ENCODE data around the gene PLEKHO2.

Gene PLEKHO2

DNA sequence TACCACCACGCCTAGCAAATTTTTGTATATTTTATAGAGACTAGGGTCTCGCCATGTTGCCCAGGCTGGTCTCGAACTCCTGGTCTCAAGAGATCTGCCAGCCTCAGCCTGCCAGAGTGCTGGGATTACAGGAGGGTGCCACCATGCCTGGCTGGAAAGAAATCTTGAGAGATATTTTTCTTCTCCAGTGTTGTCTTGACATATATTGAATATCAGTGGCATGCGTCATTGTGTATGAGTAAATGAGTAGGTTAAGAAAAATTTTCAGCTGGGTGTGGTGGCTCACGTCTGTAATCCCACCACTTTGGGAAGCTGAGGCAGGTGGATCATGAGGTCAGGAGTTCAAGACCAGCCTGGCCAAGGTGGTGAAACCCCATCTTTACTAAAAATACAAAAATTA lies 12.7 kb upstream of the PLEKHO2 start:
- no peak for DNase-seq

DNA sequence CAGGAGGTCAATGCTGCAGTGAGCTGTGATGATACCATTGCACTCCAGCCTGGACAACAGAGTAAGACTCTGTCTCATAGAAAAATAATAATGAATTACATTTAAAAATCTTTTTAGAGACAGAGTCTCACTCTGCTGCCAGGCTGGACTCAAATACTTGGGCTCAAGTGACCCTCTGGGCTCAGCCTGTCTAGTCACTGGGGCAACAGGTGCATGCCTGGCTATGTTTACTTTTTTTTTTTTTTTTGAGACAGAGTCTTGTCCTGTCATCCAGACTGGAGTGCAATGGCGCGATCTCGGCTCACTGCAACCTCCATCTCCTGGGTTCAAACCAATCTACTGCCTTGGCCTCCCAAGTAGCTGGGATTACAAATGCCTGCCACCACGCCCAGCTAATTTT lies 8.0 kb upstream of the PLEKHO2 start:
- DNase-seq, result no peak

DNA sequence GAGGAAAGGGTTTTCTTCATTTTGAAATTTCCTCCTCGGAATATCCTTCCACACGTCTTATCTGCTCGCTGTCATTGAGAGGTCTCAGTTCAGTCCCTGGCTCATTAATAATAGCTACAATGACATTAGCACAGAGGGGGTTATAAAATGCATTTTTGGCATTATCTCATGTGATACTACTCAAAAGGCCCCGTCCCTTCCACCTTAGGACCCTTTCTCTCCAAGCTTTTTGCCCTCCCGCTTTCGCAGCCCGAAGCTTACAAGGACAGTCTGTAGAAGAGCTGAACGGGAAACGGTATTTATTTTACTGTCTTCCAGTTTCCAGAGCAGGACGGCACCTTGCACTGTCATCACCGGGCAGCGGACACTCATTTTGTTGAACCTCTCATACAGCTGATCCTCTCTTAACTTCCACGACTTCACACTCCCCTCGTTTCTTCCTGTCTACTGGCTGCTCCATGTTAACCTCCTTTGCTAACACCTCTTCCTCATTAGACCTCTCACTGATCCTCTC lies 5.6 kb upstream of the PLEKHO2 start:
- no peak for DNase-seq

DNA sequence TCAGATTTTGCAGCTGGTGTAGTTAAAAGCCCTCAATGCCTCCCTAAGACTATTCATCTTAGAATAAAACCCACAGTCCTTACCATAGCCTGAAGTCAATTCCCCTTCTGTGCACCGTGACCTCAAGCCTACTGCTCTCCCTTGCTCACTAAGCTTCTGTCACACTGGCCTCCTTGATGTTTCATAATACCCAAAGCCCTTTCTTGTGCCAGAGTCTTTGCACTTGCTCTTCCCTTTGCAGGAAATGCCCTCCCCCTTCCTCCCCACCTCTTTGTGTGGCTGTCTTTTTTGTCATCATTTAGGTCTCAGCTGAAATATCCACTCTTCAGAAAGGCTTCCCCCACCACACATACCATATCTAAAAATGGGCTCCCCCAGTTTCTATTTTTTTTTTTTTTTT lies 4.2 kb upstream of the PLEKHO2 start:
- no peak for DNase-seq

DNA sequence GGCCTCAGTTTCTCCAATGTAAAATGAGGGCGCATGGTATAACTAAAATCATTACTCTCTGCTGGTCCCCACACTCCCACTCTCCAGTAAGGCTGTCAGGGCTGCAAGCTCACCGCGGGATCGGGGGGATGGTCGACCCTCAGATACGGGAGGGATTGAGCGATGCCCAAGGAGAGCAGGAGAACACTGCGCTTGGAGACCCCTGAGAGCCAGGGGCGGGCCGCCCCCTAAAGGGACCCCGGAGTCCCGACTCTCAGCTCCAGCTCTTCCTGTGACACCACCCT lies 713 bp upstream of the PLEKHO2 start:
- DNase-seq, result no peak

DNA sequence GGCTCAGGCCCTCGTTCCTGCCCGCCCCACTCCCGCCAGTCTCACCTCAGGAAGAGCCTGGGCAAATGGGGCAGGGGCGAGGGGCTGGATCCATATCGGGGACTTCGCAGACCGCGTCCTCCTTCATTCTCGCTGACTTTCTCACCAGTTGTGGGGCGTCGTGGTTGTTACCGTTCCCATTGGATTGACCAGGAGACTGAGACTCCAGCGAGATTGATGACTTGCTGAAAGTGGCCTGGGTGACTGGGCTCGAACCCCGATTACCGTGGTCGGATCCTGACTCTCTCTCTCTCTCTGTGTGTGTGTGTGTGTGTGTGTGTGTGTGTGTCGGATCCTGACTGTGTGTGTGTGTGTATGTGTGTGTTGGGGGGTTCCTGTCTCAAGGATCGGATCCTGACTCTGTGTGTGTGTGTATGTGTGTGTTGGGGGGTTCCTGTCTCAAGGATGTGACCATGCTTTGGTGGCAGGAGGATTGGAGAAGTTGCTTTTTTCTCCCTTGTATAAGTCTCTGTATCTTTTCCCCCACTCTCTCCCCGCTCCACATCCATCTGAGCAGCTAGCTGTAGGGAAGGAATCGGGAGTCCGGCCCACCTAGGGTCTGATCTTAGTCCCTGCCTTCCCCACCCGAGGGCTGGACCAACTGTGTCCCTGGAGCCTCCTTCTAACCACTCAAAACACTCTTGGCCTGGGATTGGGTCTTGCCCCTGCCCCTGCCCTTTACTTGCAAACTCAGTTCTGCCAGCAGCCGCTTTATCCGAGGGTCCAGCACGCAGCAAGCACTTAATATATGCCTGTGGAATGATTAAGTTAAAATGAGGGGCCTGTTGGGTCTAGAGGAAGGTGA lies 603 bp downstream of the PLEKHO2 start:
- no peak for DNase-seq

DNA sequence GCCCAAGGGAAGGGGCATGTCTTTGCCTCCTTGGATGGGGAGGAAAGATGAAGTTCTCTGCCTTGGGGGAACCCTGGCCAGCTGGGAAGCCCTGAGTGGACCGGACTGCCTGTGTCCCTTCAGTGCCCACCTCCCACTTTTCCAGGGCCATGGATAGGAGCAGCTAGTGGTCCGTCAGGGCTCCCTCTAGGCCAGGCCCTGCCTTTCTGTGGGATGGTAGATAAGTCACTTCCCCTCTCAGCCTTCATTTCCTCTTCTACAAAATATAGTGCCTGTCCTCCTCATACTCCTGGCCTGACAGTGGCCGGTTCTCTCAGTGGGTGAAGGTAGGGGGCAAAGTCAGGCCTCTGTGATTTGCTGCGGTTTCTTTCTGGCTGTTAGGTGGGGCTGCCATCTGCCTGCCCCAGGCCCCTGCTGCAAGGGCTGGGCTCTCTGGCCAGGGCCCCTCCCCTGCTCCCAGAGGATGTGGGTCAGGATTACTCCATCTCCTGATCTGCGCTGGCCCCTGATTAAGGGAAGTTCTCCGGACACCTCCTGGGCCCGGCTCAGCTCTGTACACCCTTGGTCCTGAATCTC lies 1.4 kb downstream of the PLEKHO2 start:
- no peak for DNase-seq

DNA sequence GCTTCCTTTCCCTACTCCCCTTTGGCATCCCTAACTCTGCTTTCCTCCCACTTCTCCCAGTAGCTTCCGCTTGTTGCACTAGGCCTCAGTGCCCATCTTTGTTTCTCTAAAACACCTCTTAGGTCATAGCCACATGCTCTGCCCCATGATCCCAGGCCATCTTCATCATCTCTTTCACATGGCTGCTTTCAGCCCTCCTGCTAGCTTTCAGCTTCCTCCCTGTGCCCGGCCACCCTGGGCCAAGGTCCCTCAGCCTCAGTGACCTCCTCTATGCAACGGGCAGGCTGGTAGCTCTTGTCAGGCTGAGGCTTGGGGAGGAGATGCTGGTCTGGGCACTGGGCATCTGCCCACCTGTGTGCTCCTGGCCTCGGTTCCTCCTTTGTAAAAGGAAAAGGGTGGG lies 2.3 kb downstream of the PLEKHO2 start:
- DNase-seq, result no peak

DNA sequence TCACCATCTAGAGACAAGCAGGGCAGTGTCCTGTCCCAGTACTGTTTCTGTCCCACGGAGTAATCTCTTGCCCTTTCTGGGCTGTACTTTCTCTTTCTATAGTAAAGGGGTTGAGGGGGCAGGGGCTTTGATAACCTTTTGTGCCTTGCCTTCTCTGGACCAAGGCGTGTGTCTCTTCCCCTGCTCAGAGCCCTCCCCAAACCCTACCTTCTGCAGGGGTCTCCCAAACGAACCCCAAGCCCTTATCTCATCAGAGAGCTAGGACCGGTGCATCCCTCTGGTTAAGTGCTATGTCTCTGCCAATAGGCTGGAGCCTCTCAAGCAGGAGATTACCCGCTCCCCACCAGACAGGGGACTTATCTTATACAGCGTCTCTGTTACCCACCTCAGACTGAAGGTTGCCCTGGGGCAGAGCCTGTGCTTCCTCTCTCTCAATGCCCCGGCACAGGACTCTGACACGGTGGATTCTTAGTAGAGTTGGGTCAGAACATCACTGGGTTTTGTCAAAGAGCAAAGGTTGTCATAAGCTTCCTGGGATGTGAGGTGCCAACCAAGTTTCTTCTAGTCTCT lies 2.9 kb downstream of the PLEKHO2 start:
- DNase-seq, result no peak

DNA sequence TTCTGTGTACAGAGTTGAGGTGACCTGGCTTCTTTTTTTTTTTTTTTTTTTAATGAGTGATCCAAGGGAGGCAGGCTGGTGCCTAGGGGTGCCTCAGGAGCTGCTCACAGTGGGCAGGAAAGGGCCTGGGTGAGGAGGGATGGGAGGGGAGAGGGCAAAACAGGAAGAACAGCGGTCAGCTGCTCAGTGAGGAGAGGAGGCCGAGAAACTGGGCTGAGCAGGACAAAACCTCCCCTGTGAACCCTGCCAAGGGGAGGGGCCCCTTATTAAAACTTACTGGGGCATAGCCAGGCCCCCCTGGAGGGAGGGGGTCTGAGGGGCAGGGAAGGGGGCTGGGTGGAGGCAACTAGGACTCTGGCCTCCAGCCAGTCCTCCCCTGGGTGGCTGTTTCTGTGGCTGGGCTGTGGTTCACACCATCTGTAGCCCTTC lies 3.5 kb downstream of the PLEKHO2 start:
- no peak for DNase-seq

DNA sequence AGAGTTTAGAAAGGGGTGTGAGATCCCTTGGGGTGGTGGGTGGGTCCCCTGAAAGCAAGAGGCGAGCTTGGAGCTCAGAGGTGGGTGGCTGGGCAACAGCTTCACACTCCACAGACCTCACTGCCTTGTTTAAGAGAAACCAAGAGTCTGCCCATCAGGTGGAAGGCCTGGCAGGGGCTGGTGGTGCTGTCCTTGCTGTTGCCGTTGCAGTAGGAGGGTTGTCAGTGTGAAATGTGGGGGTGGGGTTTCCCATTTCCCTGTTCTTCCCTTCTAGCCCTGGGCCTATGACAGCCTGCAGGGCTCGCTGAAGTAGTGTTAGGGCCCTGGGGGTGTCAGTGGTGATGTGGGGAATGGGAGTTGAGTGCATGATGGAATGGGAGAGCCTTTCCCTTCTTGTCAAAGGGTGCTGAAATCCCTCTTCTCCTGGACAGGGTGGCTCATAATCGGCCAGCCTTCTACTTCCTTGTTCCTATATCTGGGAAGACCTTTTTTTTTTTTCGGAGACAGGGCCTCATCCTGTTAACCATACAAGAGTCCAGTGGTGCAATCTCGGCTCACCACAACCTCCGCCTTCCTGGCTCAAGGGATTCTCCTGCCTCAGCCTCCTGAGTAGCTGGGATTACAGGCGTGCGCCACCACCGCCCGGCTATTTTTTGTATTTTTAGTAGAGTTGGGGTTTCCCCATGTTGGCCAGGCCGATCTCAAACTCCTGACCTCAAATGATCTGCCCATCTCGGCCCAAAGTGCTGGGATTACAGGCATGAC lies 4.3 kb downstream of the PLEKHO2 start:
- no peak for DNase-seq

DNA sequence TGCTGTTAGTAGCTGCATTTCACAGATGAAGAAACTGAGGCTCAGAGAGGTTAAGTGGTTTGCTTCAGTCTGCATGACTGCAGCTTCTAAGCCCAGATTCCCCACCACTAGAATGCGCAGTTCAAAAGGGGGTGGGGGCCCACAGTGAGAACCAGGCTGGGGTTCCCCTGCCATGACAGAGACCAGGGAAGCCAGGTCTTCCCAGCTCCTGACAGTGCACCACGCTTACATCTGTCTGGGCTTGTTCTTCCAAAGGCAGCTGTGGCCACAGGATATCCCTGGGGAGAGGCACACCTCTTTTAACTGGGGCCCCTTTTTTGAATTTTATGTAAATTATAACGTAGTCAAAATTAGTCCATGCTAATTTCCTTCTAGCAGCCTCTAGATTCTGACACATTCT lies 5.3 kb downstream of the PLEKHO2 start:
- no peak for DNase-seq

DNA sequence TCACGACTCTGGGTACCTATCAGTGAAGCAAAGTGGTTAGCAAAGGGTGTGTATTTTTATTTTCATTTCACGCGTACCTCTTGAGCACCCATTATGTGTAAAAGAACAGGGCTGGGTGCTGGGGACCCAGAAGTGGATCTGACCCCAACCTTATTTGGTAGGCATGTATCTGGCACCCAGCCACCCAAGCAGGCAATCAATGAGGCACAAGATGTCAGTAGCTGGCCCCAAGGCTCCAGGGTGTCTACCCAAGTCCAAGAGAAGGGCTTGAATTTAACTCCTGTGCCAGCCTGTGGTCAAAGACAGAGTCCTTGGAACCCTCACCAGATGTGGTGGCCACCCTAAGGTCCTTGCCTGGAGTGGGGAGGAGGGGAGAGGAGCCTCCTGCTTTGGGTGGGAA lies 5.7 kb downstream of the PLEKHO2 start:
- no peak for DNase-seq

DNA sequence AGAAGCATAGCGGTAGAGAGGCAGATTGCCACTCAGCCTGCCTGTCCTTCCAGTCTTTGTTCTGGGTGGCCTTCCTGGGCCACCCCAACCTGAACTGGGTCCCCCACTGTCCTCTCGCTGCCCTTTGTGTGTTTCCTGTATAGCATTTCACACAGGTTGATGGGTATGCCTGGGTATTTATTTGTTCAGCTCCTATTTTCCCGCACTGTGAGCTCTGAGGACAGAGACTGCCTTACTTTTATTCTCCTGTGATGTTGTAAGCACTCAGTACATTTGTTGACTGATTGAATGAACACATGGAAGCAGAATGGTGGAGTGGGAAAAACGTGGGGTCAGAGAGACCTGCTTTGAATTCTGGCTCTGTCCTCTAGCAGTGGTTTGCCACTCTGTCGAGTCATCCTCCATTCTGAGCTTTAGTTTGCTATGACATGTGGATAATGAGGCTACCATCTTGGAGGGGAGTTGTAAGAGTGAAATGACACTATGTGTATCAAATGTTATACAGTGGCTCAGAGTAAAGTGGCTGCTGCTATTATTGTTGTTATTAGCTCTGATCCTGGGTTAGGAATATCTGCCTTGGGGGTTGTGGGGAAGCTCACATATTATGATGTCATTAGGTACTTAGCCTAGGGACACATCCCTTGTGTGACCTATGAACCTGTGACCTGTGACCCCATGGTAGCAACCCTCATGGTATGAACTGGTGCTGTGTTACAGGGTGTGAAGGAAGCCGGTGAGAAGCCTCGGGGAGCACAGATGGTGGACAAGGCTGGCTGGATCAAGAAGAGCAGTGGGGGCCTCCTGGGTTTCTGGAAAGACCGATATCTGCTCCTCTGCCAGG lies 6.4 kb downstream of the PLEKHO2 start:
- no peak for DNase-seq

DNA sequence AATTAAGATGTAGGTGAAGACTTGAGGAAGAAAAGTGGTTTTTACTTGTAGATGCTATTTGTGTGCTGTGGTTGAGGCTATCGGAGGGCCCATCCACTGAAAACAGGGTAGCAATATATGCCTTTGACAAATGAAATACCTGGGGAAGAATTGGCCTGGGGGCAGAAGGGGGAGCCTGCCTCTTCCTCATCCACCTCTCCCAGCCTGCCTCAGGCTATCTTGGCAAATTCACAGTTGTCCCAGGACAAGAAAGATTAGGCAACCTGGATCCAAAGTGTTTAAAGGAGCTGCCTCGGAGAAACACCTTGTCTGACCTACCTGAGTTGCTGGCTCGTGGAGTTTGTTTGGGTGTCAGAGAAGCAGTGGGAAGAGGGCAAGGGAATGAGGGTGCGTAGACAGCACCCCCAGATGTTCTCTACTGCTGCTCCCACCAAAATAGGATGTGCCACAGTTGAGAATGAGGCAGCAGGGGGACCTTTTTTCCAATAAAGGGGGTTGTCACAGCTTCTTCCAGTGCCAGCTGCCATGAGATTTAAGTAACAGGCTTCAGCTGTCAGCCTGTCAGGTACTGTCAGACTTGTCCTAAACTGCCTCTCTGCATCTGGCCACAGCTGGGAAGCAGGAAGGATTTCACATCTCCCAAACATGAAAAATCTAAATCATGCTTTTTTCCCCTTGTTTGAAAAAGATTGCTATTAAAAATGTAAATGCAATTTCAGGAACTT lies 9.2 kb downstream of the PLEKHO2 start:
- DNase-seq, result no peak

DNA sequence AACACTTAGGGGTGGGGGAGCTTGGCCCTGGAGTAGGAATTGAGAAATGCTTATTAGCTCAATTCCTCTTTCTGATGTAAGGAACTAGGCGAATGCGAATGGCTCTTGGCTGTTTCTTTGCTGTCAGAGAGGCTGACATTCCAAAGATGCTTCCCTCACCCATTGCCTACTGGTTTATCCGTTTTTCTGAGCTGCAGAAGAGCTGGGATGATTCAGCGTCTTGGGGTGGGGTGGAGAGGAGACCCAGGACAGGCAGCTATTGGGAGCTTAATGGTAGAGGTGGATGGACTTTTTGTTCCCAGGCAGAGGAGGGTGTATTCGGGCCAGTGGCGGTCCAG lies 9.8 kb downstream of the PLEKHO2 start:
- no peak for DNase-seq

DNA sequence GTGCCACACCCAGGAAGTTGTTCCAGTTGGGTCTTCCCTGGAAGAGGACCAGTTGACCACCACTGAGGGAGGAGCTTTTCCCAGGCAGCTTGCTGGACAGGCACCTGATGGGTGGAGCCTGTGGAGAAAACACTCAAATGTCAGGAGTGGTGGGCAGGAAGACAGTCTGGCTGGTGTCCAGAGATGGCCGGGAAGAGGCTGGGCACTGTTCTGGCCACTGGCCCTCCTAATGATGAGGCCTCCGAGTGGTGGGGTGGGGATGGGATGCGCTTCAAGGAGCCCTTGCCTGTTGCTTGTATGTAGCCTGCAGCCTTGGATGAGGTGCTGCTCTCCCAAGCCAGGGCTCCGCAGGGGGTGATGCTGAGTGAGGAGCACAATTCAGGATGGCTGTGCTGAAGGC lies 12.3 kb downstream of the PLEKHO2 start:
- no peak for DNase-seq

DNA sequence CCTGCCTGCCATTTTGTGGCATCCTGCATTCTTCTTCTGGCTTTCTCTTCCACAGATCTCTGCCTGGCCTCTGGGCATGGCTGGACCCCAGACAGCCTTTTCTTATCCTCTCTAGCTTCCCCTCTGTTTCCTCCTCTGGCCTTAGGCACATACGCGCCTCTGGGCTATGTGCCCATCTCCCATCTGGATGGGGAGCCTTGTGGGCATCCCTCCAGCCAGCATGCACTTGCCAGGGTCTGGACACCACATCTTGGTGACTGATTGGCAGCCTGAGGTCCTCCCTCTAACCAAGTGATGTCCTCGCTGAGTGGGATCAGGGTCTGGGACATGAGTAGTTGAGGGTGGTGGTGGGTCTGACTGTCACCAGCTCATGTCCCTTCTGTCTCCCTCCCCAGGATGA lies 12.8 kb downstream of the PLEKHO2 start:
- no peak for DNase-seq

DNA sequence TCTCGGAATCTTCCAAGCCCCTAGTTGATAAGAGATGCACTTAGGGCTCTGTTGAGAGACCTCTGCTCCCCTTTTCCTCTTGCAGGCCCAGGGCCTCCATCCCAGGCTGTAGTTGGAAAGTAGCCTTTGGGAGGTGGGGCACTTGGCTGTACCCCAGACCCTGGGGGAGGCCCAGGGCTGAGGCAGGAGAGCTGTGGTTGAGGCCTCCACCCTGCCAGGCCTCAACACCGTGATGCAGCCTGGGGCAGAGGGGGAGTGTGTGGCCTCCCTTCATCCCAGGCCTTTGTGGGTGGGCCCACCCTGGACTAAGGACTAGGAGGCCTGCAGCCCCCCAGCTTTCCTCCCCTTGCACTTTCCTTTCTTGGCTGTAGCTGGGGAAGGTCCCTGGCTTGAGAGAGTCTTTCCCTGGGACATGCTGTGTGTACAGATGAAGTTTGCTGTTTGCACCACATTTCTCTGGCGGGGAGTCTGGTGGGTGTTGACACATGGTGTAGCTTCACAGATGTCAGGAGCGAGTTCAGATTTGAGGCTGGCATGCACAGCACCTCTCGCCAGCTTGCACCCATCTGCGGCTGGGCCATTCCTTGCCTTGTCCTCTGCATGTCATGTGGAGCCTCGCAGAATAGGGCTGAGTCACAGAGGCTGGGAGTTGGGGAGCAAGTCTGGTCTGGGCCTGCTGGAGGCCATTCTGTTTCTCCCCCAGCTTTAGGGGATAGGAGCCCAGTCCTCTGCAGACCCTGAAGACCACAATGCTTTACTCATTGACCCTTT lies 13.7 kb downstream of the PLEKHO2 start:
- peak; percentile 79 for DNase-seq

DNA sequence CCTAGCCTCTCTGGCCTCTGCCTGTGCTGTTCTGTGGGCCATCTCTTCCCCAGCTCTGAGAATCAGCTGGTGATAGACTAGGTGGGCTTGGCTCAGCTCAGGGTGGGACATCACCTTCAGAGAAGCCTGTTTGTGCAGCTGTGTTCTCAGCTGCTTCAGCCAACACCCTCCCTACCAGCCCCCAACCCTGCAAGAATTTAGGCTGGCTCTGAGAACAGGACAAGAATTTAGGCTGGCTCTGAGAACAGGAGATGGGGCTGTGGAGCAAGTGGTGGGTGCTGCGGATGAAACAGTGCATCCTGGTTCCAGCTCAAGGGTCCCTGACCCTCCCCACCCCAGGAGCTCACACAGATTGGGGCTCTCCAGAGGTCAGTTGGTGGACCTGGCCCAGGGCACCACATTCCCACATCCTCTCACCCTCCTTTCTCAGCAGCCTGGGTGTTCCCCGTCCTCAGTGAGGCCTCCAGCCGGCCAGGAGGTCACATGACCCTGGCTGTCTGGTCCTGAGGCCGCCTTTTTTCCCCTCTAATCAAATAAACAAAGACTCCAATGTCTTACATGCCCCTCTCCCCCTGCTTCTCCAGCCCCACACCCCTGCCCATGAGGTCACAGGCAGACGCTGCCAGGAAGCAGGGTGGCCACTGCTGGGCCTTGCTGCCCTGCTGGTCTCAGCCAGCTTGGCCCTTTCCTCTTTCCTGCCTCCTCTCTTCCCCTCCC lies 14.9 kb downstream of the PLEKHO2 start:
- DNase-seq, result no peak

DNA sequence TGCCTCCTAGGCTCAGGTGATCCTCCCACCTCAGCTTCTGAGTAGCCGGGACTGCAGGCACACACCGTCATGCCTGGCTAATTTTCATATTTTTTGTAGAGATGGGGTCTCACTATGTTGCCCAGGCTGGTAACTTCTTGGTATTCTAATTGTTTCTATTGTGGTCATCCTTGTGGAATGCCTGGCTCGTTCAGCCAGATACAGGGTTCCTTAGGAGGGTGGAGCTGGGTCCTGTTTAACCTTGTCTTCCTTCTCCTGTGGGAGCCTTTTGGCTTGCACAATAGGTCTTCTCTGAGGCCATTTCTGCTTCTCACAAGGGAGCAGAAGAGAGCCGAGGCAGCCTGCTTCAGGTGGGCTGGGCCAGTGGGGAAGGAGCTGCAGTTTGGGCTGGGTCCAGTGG lies 15.7 kb downstream of the PLEKHO2 start:
- DNase-seq, result no peak
